ENCODE data around the gene POMGNT2.

Gene POMGNT2

DNA sequence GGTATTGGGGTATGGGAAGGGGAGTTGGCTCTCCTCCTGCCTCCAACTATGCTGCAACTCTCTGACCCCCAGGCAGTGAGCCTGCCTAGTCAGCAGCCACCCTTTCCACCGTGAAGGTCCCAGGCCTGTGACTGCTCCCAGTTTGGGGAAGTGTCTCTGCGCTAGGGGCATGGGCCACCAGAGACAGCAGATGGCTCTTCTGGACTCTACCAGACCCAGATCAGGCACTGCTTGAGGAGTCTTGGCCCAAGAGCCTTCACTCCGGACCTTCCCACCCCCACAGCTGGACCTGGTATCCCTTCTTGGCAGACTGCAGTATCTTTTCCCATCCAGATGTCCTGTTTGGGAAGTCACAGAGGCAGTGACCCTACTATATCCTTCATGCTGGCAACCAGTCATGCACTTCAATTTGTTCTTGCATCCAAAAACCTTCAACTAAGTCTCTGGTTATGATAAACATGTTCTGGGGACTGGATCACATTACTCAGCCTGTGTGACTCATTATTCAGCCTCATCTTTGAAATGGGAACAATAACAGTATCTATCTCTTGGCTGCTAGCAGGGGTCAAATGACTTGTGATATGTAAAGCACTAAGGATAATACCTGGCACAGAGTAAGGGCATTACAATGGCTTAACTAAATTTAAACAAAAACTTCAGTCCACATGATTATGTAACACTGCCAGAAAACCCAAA lies 62.7 kb downstream of the POMGNT2 start:
- DNase-seq = no peak

DNA sequence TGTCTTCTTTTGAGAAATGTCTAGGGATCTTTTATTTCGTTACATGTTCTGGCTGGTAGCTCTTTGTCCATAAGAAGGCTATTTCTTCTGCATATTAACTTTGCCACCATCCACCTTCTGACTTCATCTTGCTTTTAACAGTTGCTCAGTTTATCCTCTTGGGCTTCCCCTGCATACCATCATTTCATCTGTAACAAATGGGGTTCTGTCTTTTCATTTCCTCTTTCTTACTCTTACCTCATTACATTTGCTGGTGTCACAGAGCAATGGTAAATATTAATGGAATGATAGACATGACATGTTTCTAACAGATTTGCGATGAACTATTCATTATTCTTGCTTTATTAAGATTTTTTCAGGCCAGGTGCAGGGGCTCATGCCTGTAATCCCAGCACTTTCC lies 64.4 kb downstream of the POMGNT2 start:
- DNase-seq = no peak

DNA sequence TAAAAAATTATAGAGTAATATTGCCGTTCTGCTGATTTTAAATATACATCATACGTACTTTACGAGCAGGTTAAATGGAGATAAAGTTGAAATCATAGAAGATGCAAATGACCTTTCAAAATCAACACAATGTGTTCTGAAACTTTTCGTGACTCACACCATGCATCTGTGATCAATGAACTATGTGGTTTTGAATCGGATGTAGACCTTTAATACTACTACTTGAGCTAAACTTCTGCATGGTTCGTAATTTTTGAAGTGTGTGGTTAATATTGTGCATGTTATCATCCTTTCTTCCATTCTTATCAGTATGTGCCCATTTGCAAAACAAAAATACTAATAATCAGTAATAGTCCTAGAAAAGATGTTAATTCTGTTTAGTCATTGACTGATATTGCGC lies 67.9 kb downstream of the POMGNT2 start:
- DNase-seq = no peak

DNA sequence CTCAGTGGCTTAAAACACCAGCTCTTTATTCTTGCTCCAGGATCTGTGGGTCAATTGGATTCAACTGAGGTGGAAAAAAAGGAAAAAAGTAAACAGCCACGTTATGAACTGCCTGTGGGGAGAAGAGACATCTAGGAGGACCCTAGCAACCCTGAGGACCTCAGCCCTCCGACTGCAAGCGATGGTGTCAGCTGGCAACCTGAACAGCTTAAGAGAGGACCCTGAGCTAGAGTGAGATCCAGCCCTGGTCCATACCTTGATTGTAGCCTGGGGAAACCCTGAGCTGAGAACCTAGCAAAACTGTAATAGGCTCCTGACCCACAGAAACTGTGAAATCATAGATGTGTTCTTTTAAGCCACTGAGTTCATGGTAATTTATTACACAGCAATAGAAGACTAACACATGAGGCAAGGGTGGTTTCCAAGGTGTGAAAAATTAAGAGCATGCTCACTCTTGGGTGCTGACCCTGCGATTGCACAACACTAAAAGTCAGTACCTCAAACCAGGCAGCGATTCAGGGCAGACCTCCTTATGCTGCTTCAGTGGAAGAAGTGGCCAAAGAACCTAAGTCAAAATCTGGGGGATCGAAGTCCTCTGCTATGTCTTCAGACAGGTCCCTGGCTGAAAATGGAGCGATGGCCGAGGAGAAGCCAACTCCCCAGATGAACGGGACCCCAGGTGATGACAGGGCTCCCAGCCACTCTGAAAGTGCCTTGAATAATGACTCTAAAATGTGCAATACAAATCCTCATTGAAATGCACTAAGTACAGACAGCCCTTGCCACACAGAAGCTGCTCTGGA lies 69.1 kb downstream of the POMGNT2 start:
- no peak for DNase-seq

DNA sequence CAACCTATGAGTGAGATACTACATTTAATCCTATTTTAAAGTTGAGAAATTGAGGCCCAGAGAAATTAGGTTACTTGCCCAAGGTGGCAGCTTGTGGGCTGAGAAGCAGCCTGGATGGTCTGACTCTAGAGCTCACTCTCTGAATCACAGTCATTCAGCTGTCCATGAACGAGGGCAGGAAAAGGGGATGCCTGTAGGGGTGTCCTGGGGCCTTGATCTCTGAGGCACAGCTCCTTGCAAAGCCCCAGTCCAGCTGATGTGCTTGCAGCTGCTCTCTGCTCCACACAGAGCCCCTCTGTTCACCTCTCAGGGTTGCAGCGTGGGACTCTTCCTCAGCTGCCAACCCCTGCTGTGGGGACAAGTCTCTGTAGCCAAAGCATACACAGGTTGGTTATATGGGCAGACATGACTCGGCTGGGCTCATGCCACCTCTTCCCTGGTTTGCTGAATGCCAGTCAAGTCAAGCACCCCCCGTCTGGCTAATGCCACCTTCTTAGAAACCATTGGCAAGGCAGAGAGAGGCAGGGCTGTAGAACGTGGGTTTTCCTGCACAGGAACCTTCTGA lies 70.0 kb downstream of the POMGNT2 start:
- DNase-seq = no peak

DNA sequence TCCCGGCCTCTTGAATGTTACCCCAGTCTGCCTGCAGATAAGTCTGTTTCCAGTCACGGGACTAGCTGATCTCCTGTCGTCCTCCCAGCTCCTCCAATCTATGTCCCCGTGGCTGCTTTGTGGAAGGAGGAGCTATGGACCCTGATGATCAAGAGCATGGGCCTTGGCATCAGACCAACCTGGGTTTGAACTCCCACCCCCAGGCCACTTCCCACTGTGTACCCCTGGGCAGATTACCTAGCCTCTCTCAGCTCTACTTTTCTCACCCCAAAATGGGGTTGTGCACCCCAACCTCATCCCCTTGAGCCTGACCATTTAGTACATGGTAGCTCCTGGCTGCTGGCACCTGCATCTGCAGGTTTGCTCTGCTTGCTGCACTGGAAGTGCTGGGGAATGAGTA lies 71.0 kb downstream of the POMGNT2 start:
- no peak for DNase-seq

DNA sequence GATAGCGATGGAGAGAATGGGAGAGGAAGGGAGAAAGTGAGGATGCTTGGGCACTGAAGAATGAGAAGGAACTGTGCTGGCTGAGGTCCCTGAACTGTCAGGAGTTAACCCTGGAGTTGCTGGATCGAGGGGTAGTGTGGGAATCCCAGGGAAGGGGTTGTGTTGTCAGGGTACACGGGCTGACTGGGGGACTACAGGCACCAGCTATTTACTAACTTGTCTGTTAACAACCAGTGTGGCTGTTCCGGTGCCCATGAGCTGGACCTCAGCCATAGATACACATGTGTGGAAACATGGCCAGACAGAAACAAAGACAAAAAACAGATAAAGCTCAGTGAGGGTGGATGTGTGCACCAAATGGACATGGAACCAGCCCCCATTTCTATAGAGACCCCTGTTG lies 71.7 kb downstream of the POMGNT2 start:
- DNase-seq = no peak

DNA sequence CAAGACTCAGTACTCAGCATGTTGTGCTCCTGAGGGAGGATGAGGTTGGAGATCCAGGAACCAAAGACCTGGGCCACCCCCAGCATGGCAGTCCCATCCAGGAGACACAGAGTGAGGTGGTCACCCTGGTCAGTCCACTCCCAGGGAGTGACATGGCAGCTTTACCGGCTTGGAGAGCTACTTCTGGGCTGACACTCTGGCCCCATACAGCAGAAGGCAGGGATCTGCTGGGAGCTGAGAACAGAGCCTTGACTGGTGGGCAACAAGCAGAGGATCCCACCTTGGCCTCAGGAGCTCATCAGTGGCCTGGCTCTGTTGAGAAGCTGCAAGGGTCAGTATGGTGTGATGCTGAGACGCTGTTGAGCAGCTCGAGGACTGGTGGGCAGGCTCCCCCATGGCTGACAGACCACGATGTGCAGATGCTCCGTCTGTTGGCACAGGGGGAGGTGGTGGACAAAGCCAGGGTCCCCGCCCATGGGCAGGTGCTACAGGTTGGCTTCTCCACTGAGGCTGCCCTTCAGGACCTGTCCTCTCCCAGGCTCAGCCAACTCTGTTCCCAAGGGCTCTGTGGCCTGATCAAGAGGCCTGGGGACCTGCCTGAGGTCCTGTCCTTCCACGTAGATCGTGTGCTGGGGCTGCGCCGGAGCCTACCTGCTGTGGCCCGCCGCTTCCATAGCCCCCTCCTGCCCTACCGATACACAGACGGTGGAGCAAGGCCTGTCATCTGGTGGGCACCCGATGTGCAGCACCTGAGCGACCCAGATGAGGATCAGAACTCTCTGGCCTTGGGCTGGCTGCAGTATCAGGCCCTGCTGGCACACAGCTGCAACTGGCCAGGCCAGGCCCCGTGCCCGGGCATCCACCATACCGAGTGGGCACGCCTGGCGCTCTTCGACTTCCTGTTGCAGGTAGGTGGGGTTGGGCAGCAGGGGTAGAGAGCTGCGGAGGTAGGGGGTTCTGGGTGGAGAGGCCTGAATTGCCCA lies 72.9 kb downstream of the POMGNT2 start:
- no peak for DNase-seq

DNA sequence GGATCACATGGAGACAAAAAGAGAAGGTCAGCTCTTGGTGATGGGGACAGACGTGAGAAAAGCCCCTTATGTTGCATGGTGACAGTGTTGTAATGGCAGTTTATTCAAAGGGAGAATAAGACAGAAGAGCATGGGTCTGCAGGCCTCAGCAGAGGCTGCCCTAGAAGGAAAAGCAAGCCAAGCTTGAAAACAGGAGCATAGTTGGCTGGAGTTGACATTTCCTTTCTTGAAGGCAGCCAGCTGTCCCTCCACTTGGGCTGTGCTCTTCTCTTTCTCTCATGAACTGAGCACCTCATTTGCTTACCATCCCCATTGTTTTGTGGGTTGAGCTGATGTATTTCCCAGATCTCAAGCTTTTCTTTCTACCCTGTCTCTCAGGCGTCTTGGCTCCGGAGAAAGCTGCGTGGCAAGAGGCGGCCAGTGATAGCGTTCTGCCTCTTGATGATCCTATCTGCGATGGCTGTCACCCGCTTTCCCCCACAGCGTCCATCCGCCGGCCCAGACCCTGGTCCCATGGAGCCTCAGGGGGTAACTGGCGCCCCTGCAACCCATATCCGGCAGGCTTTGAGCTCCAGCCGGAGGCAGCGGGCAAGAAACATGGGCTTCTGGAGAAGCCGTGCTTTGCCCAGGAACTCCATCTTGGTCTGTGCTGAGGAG lies 73.9 kb downstream of the POMGNT2 start:
- no peak for DNase-seq

DNA sequence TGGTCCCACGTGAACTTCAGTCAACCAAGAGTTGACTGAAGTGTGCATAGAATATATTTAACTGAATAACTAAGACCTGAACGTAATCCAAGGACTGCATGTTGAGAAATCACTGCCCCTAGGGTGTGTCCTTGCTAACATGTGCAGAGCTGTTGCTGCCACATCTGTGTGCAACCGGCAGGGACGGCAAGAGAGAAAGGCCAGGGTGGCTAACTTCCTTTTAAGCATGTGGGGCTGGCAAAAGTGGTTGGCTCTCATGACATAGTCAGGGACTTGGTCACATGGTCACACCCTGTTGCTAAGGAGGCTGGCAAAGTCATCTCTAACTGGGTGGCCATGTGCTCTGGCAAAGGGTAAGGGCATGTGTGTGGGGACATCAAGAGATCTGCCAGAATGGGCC lies 74.4 kb downstream of the POMGNT2 start:
- no peak for DNase-seq

DNA sequence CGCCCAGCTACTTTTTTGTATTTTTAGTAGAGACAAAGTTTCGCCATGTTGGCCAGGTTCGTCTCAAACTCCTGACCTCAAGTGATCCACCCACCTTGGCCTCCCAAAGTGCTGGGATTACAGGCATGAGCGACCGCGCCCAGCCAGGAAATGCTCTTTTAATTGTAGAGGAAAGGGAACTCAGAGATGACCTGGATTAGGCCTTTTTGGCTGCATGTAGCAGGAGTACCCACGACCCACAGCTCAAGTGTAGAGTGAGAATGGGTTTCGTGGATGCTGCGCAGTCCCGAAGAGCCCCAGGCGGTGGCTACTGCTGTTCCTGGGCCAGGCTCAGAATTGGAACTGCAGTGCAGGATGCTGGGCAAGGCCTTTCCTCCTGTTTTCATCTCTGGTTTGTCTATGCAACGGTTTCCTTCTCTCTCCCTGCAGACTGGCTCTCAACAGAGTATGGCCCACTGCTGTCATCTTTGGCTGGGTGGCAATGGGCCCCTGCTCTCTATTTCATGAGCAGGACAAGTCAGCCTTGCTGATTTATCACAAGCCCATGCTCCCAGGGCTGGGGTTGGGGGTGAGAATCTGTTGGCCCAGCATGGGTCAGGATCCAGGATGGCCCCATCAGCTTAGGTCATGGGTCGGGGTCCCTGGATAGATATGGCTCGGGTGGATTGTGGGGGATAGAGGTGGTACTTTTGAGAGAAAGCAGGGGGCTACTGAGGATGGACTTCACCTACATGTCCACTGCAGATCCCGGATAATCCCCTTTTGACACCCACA lies 75.5 kb downstream of the POMGNT2 start:
- no peak for DNase-seq
